ENCODE measurements around the gene CD24.

DNA sequence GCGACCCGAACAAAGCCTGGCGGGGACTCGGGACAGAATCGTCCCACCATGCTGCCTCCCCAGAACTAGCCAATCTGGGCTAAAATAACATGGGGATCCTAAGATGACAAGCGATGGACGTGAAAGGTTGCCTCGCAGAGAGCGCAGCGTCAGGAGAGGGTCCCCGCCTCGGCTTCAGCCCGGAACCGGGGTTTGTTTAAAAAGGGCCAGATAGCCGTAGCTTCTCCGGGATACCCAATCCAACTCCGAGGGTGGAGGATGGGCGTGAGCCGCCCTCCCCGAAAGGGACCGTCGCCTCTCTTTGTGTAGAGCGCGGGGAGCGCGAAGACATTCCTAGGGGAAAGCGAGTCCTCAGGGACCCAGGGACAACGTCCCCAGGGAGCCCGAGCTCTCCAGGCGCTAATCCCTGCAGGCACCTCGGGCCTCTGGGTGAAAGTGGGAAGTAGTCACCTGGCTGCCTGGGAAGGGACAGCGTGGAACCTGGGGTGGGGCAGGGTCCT, 643 bp downstream of the CD24 start:
- TF ChIP-seq, protein P1, sequence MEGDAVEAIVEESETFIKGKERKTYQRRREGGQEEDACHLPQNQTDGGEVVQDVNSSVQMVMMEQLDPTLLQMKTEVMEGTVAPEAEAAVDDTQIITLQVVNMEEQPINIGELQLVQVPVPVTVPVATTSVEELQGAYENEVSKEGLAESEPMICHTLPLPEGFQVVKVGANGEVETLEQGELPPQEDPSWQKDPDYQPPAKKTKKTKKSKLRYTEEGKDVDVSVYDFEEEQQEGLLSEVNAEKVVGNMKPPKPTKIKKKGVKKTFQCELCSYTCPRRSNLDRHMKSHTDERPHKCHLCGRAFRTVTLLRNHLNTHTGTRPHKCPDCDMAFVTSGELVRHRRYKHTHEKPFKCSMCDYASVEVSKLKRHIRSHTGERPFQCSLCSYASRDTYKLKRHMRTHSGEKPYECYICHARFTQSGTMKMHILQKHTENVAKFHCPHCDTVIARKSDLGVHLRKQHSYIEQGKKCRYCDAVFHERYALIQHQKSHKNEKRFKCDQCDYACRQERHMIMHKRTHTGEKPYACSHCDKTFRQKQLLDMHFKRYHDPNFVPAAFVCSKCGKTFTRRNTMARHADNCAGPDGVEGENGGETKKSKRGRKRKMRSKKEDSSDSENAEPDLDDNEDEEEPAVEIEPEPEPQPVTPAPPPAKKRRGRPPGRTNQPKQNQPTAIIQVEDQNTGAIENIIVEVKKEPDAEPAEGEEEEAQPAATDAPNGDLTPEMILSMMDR (IDR thresholded peaks at IDR 0.05), result no peak
- no peak for TF ChIP-seq POLR2A (IDR thresholded peaks at IDR 0.05)

All from thyroid gland (tissue), 4 donors.